Pancreas (tissue), 10 donors: ENCODE data around the gene TUBGCP6. TPM values are rescaled to one million over a fixed set of nuclear protein-coding genes. Genes with fewer than 3 reads are reported as not detected.

Source experiments
- ATAC-seq, 4 donors: fragments of 200-7000 bp; cut with Tn5 transposase; one replicate each; pipeline versions ENCODE4 v1.8.0 to v1.9.1; 2020; ENCODE audit warnings: mild to moderate bottlenecking in 4 of 4, moderate library complexity in 4 of 4
- DNase-seq, 6 donors: peaks; one replicate each; pipeline ENCODE4 v3.0.0-alpha.2; 2020
- FAIRE-seq: peaks from 2 replicates; lab custom pipeline; 2012; peaks lifted over from hg19 to GRCh38; lab: Jason Lieb, UNC
- H3K27ac ChIP-seq, 4 donors: fragments of 200-600 bp; sonication (generic); 1 replicate in 3 of 4; 2 replicates in 1 of 4; pipeline versions ENCODE4 v1.5.0 to v1.8.0; 2020
- H3K27me3 ChIP-seq, 4 donors: fragments of 200-600 bp; one replicate each; pipeline ENCODE4 v1.8.0; 2021
- H3K36me3 ChIP-seq, 3 donors: fragments of 200-600 bp; sonication (generic) in 1 of 3; one replicate each; pipeline versions ENCODE4 v1.5.0 to v1.8.0; 2020 to 2021
- H3K4me1 ChIP-seq, 3 donors: fragments of 200-600 bp; one replicate each; pipeline ENCODE4 v1.8.0; 2021
- H3K4me3 ChIP-seq, 4 donors: fragments of 200-600 bp; sonication (generic) in 2 of 4; one replicate each; pipeline versions ENCODE4 v1.5.0 to v1.8.0; 2020 to 2021
- H3K9me3 ChIP-seq, 4 donors: fragments of 200-600 bp; one replicate each; pipeline ENCODE4 v1.8.0; 2021
- WGBS, 2 donors: extraction: QIAGEN DNeasy Blood & Tissue Kit; methylation state at CpG; one replicate each; pipeline ENCODE4 v1.1.7; 2013; 5-methylcytosine and 5-hydroxymethylcytosine counted together
- intact Hi-C, 3 donors: fragments of 100-400 bp; cut with DNase I; formaldehyde crosslinking; loops; one replicate each; pipeline versions ENCODE4 v1.11.1 to v1.14.2; 2022
- polyA plus RNA-seq, 2 donors: library from polyadenylated mRNA; stranded (reverse); fragments of 200-250 nt; gene quantifications; one replicate each; pipeline ENCODE4 v1.2.3, GENCODE V29; 2013
- total RNA-seq, 6 donors: library from RNA; stranded (reverse); fragmentation: NEBNext Ultra II Directional in 4 of 6; extraction: Animal tissue kit (Norgen Biotek cat#: 25700) in 4 of 6; gene quantifications; one replicate each; pipeline versions ENCODE4 v1.2.1 to v1.2.4, GENCODE V29; 2021 to 2023
- TF ChIP-seq, protein P1 (sequence below), 4 donors: fragments of 200-600 bp; sonication (generic) in 3 of 4; IDR thresholded peaks; one replicate each; pipeline versions ENCODE4 v1.5.0 to v1.8.0; 2021; ENCODE audit warnings: antibody characterized with exemption in 4 of 4
- donor health status: healthy with polysubstance abuse.
- donor health status: DM: no; HTN: no; CAD: no; lungs with moderate emphysema.
- donor health status: DM: no; HTN: no; CAD: no.
- donor health status: control.
- donor health status: control.
- donor health status: Bipolar disorder and iron deficiency.
- donor health status: DM: yes; HTN: yes; CAD: no.
- donor health status: DM: no; HTN: no; CAD: no.
- donor health status: DM: no; HTN: no; CAD: no.
- donor health status: DM: yes; HTN: yes; CAD: no.

TUBGCP6 gene
- total and polyA plus RNA-seq, 8 donors: 19.2 to 139 (median 29.8) TPM

DNA sequence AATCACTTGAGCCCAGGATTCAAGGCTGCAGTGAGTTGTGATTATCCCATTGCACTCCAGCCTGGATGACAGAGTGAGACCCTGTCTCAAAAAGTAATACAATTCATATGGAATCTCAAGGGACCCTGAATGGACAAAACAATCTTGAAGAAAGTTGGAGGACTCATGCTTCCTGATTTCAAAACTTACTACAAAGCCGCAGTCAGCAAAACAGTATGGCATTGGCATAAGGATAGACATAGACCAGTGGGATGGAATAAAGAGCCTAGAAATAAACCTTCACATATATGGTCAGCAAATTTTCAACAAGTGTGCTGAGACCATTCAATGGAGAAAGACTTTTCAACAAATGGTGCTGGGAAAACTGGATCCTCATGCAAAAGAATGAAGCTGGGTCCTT is 41.5 kb downstream of the TUBGCP6 start:
- peaks cover 0 to 13% (median 6%) of the 10 kb centered on the region in 3 donors for H3K4me1 ChIP-seq
- WGBS, 2 donors: 93 to 97% methylated on average over 1 of the region's 1 CpG
- intact Hi-C loops: no loop called here
- ATAC-seq (no peak), DNase-seq (no peak), FAIRE-seq (no peak)
- no peaks in the 10 kb centered on the region for H3K9me3 ChIP-seq
- TF ChIP-seq, protein P1, sequence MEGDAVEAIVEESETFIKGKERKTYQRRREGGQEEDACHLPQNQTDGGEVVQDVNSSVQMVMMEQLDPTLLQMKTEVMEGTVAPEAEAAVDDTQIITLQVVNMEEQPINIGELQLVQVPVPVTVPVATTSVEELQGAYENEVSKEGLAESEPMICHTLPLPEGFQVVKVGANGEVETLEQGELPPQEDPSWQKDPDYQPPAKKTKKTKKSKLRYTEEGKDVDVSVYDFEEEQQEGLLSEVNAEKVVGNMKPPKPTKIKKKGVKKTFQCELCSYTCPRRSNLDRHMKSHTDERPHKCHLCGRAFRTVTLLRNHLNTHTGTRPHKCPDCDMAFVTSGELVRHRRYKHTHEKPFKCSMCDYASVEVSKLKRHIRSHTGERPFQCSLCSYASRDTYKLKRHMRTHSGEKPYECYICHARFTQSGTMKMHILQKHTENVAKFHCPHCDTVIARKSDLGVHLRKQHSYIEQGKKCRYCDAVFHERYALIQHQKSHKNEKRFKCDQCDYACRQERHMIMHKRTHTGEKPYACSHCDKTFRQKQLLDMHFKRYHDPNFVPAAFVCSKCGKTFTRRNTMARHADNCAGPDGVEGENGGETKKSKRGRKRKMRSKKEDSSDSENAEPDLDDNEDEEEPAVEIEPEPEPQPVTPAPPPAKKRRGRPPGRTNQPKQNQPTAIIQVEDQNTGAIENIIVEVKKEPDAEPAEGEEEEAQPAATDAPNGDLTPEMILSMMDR (IDR thresholded peaks at IDR 0.05): no peak
- H3K27me3 ChIP-seq: no peaks in the 10 kb centered on the region
- no peak overlapping the region for H3K4me3 ChIP-seq
- H3K27ac ChIP-seq: no peak overlapping the region
- H3K36me3 ChIP-seq: peaks cover 0 to 12% (median 0%) of the 10 kb centered on the region in 3 donors

DNA sequence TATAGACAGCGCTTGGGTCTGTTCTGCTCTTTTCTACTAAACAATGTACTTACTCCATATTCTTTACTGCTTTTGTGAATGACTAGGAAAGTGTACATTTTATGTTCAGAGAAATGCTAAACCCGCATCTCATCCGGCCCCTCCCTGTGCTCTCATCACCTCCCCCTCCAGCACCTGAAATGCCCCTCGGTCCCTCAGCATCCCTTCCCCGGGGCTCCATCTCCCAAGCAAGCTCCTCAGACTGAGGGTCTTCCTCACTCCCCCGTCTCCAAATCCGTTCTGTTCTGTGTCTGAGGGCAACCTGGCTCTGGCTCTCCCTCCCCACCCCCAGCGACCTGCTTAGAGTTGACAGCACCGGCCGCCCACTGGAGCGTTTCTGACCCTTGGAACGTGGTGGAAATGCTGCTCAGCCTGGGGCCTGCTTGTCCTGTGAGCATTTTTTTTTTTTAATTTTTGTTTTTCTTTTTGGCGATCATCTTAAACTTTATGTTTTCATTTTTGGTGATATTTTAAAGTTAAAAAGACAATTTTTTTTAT is 42.6 kb downstream of the TUBGCP6 start:
- TF ChIP-seq, protein P1 (IDR thresholded peaks at IDR 0.05): no peak
- Histone ChIP-seq H3K4me1 (peaks cover 0 to 13% (median 6%) of the 10 kb centered on the region in 3 donors), H3K27ac (no peak overlapping the region), H3K27me3 (no peaks in the 10 kb centered on the region), H3K36me3 (peaks cover 0 to 13% (median 0%) of the 10 kb centered on the region in 3 donors), H3K4me3 (peak overlapping the region; percentile 61 to 86 (median 82)), H3K9me3 (no peaks in the 10 kb centered on the region)
- FAIRE-seq: no peak
- ATAC-seq: no peak
- 32 to 50% methylated on average over 13 of the region's 13 CpGs for WGBS, 2 donors
- DNase-seq: peak in 2 of 6 donors; percentile 27 to 41
- intact Hi-C loops: no loop called here

DNA sequence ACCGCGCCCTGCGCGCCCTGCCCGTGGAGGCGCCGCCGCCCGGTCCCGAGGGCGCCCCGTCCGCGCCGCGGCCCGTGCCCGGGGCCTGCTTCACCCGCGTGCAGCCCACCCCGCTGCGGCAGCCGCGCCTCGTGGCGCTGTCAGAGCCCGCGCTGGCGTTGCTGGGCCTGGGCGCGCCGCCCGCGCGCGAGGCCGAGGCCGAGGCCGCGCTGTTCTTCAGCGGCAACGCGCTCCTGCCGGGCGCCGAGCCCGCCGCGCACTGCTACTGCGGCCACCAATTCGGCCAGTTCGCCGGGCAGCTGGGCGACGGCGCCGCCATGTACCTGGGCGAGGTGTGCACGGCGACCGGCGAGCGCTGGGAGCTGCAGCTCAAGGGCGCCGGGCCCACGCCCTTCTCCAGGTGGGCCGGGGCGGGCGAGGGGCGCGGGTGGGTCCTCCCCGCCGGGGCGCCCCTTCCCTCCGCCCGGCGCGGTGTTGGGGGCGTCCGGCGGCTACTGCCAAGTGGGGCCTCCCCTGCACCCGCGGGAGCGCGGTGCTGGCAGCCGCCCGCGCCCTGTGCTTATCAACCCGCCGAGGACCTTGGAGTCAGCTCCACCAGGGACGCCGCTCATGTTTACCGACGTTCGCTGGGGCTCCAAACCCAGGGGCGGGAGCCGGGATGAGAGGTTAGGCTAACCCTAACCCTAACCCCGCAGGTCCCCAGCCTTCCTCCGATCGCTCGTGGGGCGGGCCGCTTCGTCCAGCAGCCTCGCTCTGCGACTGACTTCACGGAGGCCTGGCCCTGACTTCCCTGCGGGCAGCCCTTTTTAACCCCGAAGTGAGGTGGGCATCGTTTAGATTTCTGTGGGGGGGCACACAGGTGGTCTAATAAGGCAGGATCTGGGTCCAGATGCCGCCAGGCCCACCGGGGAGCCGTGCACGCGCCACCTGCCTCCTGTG is 43.4 kb downstream of the TUBGCP6 start:
- intact Hi-C loops: no loop called here
- Histone ChIP-seq H3K9me3 (no peaks in the 10 kb centered on the region), H3K4me3 (peak overlapping the region; percentile 61 to 86 (median 82)), H3K27me3 (no peaks in the 10 kb centered on the region), H3K4me1 (peaks cover 0 to 13% (median 6%) of the 10 kb centered on the region in 3 donors), H3K27ac (peak overlapping the region; percentile 13 to 64 (median 52)), H3K36me3 (peaks cover 0 to 16% (median 0%) of the 10 kb centered on the region in 3 donors)
- DNase-seq (peak in 3 of 6 donors; percentile 58 to 88 (median 72)), ATAC-seq (peak; percentile 32 to 63 (median 43)), FAIRE-seq (no peak)
- WGBS, 2 donors: 1 to 2% methylated on average over 73 to 115 of the region's 115 CpGs
- TF ChIP-seq, protein P1 (IDR thresholded peaks at IDR 0.05): no peak

DNA sequence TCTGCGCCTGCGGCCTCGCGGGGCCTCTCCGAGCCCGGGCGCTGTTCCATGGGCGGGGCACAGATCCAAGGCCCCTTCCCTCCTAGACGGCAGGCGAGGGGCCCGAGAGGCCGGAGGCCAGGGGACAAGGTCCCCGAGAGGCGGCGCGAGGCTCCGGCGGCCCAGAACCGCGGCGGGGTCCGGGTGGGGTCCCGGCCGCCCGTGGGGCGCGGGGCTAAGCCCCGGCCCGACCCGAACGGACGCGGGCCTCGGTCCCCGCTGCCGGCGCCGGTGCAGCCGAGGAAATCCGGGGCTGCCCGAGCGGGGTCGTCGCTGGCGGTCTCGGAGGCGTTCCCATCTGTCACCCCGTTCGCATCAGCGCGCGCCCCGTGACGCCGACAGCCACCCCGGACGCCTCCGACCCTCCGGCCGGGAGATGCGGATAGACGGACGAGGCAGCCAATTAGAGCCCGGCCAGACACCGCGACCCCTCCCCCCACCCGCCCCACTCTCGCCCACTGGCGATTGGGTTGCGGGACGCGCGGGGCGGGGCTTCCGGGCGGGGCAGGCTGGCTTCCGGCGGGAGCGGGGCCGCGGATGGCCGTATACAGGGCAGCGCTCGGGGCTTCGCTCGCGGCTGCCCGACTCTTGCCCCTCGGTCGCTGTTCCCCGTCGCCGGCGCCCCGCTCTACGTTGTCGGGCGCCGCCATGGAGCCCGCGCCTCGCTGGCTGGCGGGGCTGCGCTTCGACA is 44.2 kb downstream of the TUBGCP6 start, which contains the start of gene SELENOO:
Gene SELENOO, plus strand, starts transcription at position 551 of the 730 bp plus-strand sequence. Its CDS starts 26 bp downstream, at position 577.
- H3K27ac ChIP-seq: peak within 1 kb of the TSS; percentile 45 to 64 (median 59)
- ATAC-seq (peak; percentile 89 to 92 (median 90)), DNase-seq (peak; percentile 87 to 96 (median 93)), FAIRE-seq (no peak)
- TF ChIP-seq, protein P1 (IDR thresholded peaks at IDR 0.05): no peak
- peak within 1 kb of the TSS; percentile 61 to 86 (median 82) for H3K4me3 ChIP-seq
- WGBS, 2 donors: 0% methylated on average over 50 to 105 of the region's 105 CpGs
- intact Hi-C loops: no loop called here
- H3K9me3 ChIP-seq: no peaks in the 10 kb centered on the region
- H3K36me3 ChIP-seq: peaks cover 0 to 23% (median 0%) of the 10 kb centered on the region in 3 donors
- peaks cover 0 to 13% (median 6%) of the 10 kb centered on the region in 3 donors for H3K4me1 ChIP-seq
- H3K27me3 ChIP-seq: no peaks in the 10 kb centered on the region
